ENCODE results near the gene MRPS16.

The MRPS16 gene

GRCh38 chr10:73238990-73239566, 13.4 kb downstream of the MRPS16 start:
- H3K27ac ChIP-seq, result no peak overlapping the region
- TF ChIP-seq CTCF (conservative IDR thresholded peaks at IDR 0.05), result no peak

- no peak for TF ChIP-seq CTCF (conservative IDR thresholded peaks at IDR 0.05)
- no peak overlapping the region for H3K27ac ChIP-seq
Measured at GRCh38 chr10:73234695-73235094, 17.7 kb downstream of the MRPS16 start.

GRCh38 chr10:73233883-73234282, 18.6 kb downstream of the MRPS16 start:
- no peak for TF ChIP-seq CTCF (conservative IDR thresholded peaks at IDR 0.05)
- H3K27ac ChIP-seq, result no peak overlapping the region

- no peak overlapping the region for H3K27ac ChIP-seq
- TF ChIP-seq CTCF (conservative IDR thresholded peaks at IDR 0.05), result peak; percentile 18; the same call in 1 of the 2 replicates
Measured at GRCh38 chr10:73232887-73233286, 19.6 kb downstream of the MRPS16 start.

- no peak for TF ChIP-seq CTCF (conservative IDR thresholded peaks at IDR 0.05)
Measured at GRCh38 chr10:73229567-73229966, 22.9 kb downstream of the MRPS16 start.

GRCh38 chr10:73228247-73228646, 24.2 kb downstream of the MRPS16 start:
- no peak overlapping the region for H3K27ac ChIP-seq
- TF ChIP-seq CTCF (conservative IDR thresholded peaks at IDR 0.05), result no peak

More at GRCh38 chr10:73229567-73229966, 22.9 kb downstream of the MRPS16 start:
- H3K27ac ChIP-seq, result no peak overlapping the region

- H3K27ac ChIP-seq, result no peak overlapping the region
- TF ChIP-seq CTCF (conservative IDR thresholded peaks at IDR 0.05), result no peak
Measured at GRCh38 chr10:73226663-73227062, 25.8 kb downstream of the MRPS16 start.

All from VCaP (cell line).